ENCODE data around the gene SLC26A1.

SLC26A1 gene

DNA sequence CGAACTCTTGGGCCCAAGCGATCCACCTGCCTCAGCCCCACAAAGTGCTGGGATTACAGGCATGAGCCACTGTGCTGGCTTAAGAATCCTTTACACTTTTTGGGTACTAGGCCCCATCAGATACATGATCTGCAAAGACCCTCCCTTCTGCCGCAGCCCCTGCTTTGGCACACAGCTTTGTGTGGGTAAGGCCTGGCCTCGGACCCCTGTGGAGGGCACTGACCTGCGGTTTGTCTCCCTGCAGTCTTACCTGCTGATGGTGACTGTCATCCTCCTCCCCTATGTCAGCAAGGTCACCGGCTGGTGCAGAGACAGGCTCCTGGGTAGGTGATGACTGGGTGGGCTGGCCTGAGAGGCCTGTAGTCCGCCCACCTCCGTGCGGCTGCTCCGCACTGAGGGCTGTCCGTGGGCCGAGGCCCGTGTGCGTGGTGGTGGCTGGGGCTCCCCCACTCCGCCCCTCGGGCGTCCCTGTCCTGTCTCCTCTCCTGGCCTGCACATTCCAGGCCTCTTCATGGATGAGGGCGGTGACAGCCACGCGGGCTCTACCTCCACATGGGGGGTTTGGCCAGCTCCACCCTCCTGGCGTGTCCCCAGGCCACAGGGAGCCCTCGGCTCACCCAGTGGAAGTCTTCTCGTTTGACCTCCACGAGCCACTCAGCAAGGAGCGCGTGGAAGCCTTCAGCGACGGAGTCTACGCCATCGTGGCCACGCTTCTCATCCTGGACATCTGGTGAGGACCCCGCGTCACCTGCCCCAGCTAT, 37.9 kb downstream of the SLC26A1 start:
- H3K4me3 ChIP-seq (ENCODE audit: low read depth, low read length) = no peak overlapping the region
- TF ChIP-seq, protein P1, sequence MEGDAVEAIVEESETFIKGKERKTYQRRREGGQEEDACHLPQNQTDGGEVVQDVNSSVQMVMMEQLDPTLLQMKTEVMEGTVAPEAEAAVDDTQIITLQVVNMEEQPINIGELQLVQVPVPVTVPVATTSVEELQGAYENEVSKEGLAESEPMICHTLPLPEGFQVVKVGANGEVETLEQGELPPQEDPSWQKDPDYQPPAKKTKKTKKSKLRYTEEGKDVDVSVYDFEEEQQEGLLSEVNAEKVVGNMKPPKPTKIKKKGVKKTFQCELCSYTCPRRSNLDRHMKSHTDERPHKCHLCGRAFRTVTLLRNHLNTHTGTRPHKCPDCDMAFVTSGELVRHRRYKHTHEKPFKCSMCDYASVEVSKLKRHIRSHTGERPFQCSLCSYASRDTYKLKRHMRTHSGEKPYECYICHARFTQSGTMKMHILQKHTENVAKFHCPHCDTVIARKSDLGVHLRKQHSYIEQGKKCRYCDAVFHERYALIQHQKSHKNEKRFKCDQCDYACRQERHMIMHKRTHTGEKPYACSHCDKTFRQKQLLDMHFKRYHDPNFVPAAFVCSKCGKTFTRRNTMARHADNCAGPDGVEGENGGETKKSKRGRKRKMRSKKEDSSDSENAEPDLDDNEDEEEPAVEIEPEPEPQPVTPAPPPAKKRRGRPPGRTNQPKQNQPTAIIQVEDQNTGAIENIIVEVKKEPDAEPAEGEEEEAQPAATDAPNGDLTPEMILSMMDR (conservative IDR thresholded peaks at IDR 0.05; ENCODE audit: low read depth, low read length) = no peak
- DNase-seq (ENCODE audit: low read depth) = no peak

GRCh38 chr4:954211-955020, 38.8 kb downstream of the SLC26A1 start:
- H3K4me3 ChIP-seq (ENCODE audit: low read depth, low read length) = no peak overlapping the region
- no peak for DNase-seq (ENCODE audit: low read depth)
- TF ChIP-seq, protein P1 (conservative IDR thresholded peaks at IDR 0.05; ENCODE audit: low read depth, low read length) = no peak

GRCh38 chr4:953574-953915, 39.7 kb downstream of the SLC26A1 start:
- no peak overlapping the region for H3K4me3 ChIP-seq (ENCODE audit: low read depth, low read length)
- TF ChIP-seq, protein P1 (conservative IDR thresholded peaks at IDR 0.05; ENCODE audit: low read depth, low read length) = no peak
- no peak for DNase-seq (ENCODE audit: low read depth)

DNA sequence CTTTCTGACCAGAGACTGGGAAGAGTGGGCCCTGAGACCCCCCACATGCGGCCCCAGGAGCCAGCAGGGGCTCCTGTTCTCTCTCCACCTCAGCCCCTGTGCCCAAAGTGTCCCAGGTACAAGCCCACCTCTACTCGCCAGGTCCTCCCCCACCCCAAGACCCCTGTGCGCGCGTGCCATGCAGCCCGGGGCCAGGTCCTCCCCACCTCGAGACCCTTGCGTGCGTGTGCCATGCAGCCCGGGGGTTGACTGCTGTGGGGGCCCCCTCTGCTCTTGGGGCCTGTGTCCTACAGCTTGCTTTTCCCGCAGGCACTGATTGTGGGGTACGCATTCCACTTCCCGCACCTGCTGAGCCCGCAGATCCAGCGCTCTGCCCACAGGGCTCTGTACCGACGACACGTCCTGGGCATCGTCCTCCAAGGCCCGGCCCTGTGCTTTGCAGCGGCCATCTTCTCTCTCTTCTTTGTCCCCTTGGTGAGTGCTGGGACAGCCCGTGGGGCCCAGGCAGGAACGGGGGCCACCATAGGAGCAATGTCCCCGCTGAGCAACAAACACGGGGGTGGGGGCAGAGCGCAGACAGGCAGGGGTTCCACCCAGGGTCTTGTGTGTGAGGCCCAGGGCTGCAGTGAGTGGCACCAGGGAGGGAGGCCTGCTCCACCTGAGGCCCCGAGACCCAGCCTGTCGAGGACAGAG, 40.2 kb downstream of the SLC26A1 start:
- no peak for DNase-seq (ENCODE audit: low read depth)

GRCh38 chr4:951594-952468, 41.4 kb downstream of the SLC26A1 start:
- H3K4me3 ChIP-seq (ENCODE audit: low read depth, low read length) = no peak overlapping the region
- TF ChIP-seq, protein P1 (conservative IDR thresholded peaks at IDR 0.05; ENCODE audit: low read depth, low read length) = no peak
- DNase-seq (ENCODE audit: low read depth) = no peak

More for the DNA sequence above, 40.2 kb downstream of the SLC26A1 start:
- H3K4me3 ChIP-seq (ENCODE audit: low read depth, low read length) = no peak overlapping the region
- TF ChIP-seq, protein P1 (conservative IDR thresholded peaks at IDR 0.05; ENCODE audit: low read depth, low read length) = no peak

- H3K4me3 ChIP-seq (ENCODE audit: low read depth, low read length) = no peak overlapping the region
- no peak for DNase-seq (ENCODE audit: low read depth)
- TF ChIP-seq, protein P1 (conservative IDR thresholded peaks at IDR 0.05; ENCODE audit: low read depth, low read length) = no peak
Observed at GRCh38 chr4:951186-951585, 42.0 kb downstream of the SLC26A1 start.
